Adrenal gland (tissue), 12 donors: ENCODE results near the gene NFATC1. TPM values are rescaled to one million over a fixed set of nuclear protein-coding genes. Genes with fewer than 3 reads are reported as not detected.

Experiments used
- DNase-seq, 7 donors: peaks; one replicate each; pipeline ENCODE4 v3.0.0-alpha.2; 2019 to 2020
- H3K27ac ChIP-seq, 5 donors: fragments of 200-600 bp; sonication (generic) in 4 of 5; 1 replicate in 3 of 5; 2 replicates in 2 of 5; pipeline versions ENCODE4 v1.5.1 to v1.8.0; 2016 to 2020; ENCODE audit warnings: mild to moderate bottlenecking in 1 of 5
- H3K27me3 ChIP-seq: fragments of 200-600 bp; 2 replicates; pipeline ENCODE4 v1.8.0; 2021
- H3K36me3 ChIP-seq, 2 donors: fragments of 200-600 bp; replicated peaks in 1 of 2; 1 replicate in 1 of 2; 2 replicates in 1 of 2; pipeline versions ENCODE4 v1.5.1 to v1.8.0; 2018 to 2022
- H3K4me1 ChIP-seq, 2 donors: fragments of 200-600 bp; replicated peaks in 1 of 2; 1 replicate in 1 of 2; 2 replicates in 1 of 2; pipeline versions ENCODE4 v1.5.1 to v1.8.0; 2018 to 2021
- H3K4me3 ChIP-seq, 4 donors: fragments of 200-600 bp; sonication (generic) in 3 of 4; one replicate each; pipeline ENCODE4 v1.5.1; 2016 to 2018
- H3K9me3 ChIP-seq, 3 donors: fragments of 200-600 bp; sonication (generic) in 1 of 3; replicated peaks in 1 of 3; 1 replicate in 2 of 3; 2 replicates in 1 of 3; pipeline versions ENCODE4 v1.5.1 to v1.8.0; 2016 to 2021
- POLR2A ChIP-seq, 2 donors: fragments of 450-650 bp; IDR thresholded peaks; one replicate each; pipeline ENCODE4 v1.6.1; 2017; ENCODE audit warnings: antibody characterized with exemption in 2 of 2, mild to moderate bottlenecking in 2 of 2, moderate library complexity in 1 of 2
- WGBS, 4 donors: extraction: QIAGEN DNeasy Blood & Tissue Kit in 2 of 4; methylation state at CpG; one replicate each; pipeline versions ENCODE4 v1.1.5 to v1.1.7; 2013 to 2017; 5-methylcytosine and 5-hydroxymethylcytosine counted together
- intact Hi-C, 2 donors: fragments of 100-400 bp; cut with DNase I; formaldehyde crosslinking; loops; one replicate each; pipeline versions ENCODE4 v1.14.1 to v1.15.0; 2022 to 2023
- polyA plus RNA-seq, 3 donors: library from polyadenylated mRNA; stranded (reverse); fragments of 200-250 nt in 2 of 3; fragments of 350-450 nt in 1 of 3; fragmentation: Illumina TruSeq in 1 of 3; extraction: RNeasy Lipid Tissue Mini Kit (QIAGEN cat#74804) in 1 of 3; gene quantifications; one replicate each; pipeline ENCODE4 v1.2.3, GENCODE V29; 2013 to 2014
- total RNA-seq, 9 donors: library from RNA; depleted of rRNA in 4 of 9; stranded (reverse); fragments of >200 nt in 4 of 9; fragments of 120-200 nt in 1 of 9; fragmentation: NEBNext Ultra II Directional in 1 of 9; extraction: Animal tissue kit (Norgen Biotek cat#: 25700) in 1 of 9; gene quantifications; one replicate each; pipeline versions ENCODE4 v1.1.0 to v1.2.4, GENCODE V29; 2013 to 2023
- TF ChIP-seq, protein P1 (sequence below), 6 experiments: fragments of 450-650 bp in 4 of 6; fragments of 200-600 bp in 2 of 6; sonication (generic) in 1 of 6; IDR thresholded peaks; 1 replicate in 5 of 6; 2 replicates in 1 of 6; pipeline versions ENCODE4 v1.5.1 to v1.8.0; 2016 to 2021; ENCODE audit warnings: antibody characterized with exemption in 6 of 6, mild to moderate bottlenecking in 2 of 6, moderate library complexity in 1 of 6
- donor health status: healthy with polysubstance abuse.
- donor health status: Bipolar disorder and iron deficiency.
- donor health status: DM: yes; HTN: yes; CAD: no.
- donor health status: DM: no; HTN: no; CAD: no.
- donor health status: DM: no; HTN: no; CAD: no.
- donor health status: DM: yes; HTN: yes; CAD: no.

The NFATC1 gene
- total and polyA plus RNA-seq, 12 donors = 0.50 to 20.9 (median 6.7) TPM

DNA sequence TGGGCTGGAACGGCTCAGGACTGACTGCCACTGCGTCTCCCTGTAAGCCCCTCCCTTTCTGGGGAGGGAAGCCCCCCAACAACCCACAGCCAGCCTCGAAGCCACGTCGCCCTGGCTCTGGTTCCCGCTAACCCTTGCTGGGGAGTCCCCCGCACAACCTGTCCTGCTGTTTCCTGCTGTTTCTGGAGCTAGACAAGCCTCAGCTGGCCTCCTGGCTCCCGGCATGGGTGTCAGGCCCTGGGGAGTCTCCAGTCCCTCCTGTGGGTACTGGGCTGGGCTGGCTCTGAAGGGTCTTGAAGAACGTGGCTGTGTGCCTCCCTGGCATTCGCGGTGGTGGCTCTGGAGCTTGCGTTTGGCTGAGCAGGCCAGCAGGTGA lies 20.9 kb downstream of the NFATC1 start:
- Histone ChIP-seq H3K27me3 (no peaks in the 10 kb centered on the region), H3K36me3 (peaks cover 0 to 6% of the 10 kb centered on the region in 2 donors), H3K4me3 (no peak overlapping the region), H3K9me3 (no peaks in the 10 kb centered on the region), H3K27ac (no peak overlapping the region), H3K4me1 (no peaks in the 10 kb centered on the region)
- no peak for DNase-seq
- TF ChIP-seq, protein P1, sequence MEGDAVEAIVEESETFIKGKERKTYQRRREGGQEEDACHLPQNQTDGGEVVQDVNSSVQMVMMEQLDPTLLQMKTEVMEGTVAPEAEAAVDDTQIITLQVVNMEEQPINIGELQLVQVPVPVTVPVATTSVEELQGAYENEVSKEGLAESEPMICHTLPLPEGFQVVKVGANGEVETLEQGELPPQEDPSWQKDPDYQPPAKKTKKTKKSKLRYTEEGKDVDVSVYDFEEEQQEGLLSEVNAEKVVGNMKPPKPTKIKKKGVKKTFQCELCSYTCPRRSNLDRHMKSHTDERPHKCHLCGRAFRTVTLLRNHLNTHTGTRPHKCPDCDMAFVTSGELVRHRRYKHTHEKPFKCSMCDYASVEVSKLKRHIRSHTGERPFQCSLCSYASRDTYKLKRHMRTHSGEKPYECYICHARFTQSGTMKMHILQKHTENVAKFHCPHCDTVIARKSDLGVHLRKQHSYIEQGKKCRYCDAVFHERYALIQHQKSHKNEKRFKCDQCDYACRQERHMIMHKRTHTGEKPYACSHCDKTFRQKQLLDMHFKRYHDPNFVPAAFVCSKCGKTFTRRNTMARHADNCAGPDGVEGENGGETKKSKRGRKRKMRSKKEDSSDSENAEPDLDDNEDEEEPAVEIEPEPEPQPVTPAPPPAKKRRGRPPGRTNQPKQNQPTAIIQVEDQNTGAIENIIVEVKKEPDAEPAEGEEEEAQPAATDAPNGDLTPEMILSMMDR (IDR thresholded peaks at IDR 0.05) = no peak
- TF ChIP-seq POLR2A (IDR thresholded peaks at IDR 0.05) = no peak
- intact Hi-C loops = no loop called here
- 86 to 94% (median 91%) methylated on average over 8 to 12 of the region's 12 CpGs; no CpG with 5 or more reads in 1 of the 4 donors for WGBS, 4 donors

DNA sequence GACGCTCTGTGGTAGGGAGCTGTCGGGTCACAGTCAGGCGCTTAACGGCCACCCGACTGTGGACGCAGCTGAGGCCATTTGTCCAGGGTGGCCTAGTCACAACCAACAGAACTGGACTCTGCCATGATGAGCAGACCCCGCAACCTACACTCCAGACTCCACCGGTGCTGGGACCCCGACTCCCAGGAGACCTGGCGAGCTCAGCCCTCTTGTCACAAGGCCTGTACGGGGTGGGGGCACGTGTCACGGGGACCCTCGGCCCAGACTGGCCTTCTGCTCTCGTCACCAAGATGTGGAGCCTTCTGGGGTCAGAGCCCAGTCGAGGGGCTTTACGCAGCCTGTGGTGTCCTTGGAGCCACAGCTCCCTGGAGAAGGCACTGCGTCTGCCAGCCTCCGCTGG lies 22.5 kb downstream of the NFATC1 start:
- no peaks in the 10 kb centered on the region for H3K9me3 ChIP-seq
- TF ChIP-seq, protein P1 (IDR thresholded peaks at IDR 0.05) = no peak
- no peak for TF ChIP-seq POLR2A (IDR thresholded peaks at IDR 0.05)
- H3K4me1 ChIP-seq = peaks cover 0 to 4% of the 10 kb centered on the region in 2 donors
- WGBS, 4 donors = 90 to 97% (median 95%) methylated on average over 6 to 19 of the region's 19 CpGs
- H3K27ac ChIP-seq = no peak overlapping the region
- H3K36me3 ChIP-seq = peaks cover 0 to 5% of the 10 kb centered on the region in 2 donors
- no peak for DNase-seq
- intact Hi-C loops = no loop called here
- no peaks in the 10 kb centered on the region for H3K27me3 ChIP-seq
- H3K4me3 ChIP-seq = no peak overlapping the region

DNA sequence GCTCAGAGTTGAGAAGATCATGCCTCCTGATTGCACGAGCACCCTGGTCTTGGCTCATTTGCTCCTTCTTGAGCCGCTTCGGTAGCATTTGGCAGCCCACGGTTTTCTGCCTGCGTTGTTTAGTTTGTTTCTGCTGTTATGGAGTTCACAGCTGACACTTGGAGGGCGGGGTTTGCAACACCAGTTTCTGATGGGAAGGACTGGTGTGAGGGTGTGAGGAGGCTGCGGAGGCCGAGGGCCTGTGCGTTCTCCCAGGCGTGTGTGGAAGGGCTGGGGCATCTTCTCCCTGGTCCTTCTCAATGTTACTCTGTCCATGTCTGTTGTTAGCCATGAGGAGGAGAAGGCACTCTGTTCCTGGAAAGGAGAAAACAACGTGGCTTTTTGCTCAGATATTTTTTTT lies 22.9 kb downstream of the NFATC1 start:
- WGBS, 4 donors = 85 to 89% (median 87%) methylated on average over 6 to 11 of the region's 11 CpGs
- intact Hi-C loops = no loop called here
- Histone ChIP-seq H3K4me3 (no peak overlapping the region), H3K9me3 (no peaks in the 10 kb centered on the region), H3K36me3 (peaks cover 0 to under 1% of the 10 kb centered on the region in 2 donors), H3K27me3 (no peaks in the 10 kb centered on the region), H3K27ac (no peak overlapping the region), H3K4me1 (peaks cover 0 to 8% of the 10 kb centered on the region in 2 donors)
- DNase-seq = no peak
- no peak for TF ChIP-seq POLR2A (IDR thresholded peaks at IDR 0.05)
- TF ChIP-seq, protein P1 (IDR thresholded peaks at IDR 0.05) = no peak

DNA sequence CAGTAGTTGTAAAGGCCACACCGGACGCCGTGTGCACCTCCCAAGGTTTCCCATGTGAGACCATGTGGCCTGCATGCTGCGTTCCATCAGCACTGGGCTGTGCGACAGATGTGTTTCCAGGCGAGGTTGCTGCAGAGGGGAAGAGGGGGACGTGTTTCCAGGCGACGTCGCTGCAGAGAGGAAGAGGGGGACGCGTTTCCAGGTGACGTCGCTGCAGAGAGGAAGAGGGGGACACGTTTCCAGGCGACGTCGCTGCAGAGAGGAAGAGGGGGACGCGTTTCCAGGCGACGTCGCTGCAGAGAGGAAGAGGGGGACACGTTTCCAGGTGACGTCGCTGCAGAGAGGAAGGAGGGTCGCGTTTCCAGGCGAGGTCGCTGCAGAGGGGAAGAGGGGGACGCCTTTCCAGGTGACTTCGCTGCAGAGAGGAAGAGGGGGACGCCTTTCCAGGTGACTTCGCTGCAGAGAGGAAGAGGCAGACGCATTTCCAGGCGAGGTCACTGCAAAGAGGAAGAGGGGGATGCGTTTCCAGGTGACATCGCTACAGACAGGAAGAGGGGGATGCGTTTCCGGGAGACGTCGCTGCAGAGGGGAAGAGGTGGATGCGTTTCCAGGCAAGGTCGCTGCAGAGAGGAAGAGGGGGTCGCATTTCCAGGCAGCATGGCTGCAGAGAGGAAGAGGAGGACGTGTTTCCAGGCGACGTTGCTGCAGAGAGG lies 24.5 kb downstream of the NFATC1 start:
- TF ChIP-seq, protein P1 (IDR thresholded peaks at IDR 0.05) = no peak
- TF ChIP-seq POLR2A (IDR thresholded peaks at IDR 0.05) = no peak
- Histone ChIP-seq H3K9me3 (no peaks in the 10 kb centered on the region), H3K27ac (no peak overlapping the region), H3K4me3 (no peak overlapping the region), H3K27me3 (no peaks in the 10 kb centered on the region), H3K36me3 (no peaks in the 10 kb centered on the region), H3K4me1 (peaks cover 0 to 16% of the 10 kb centered on the region in 2 donors)
- intact Hi-C loops = no loop called here
- 82 to 93% (median 91%) methylated on average over 48 of the region's 48 CpGs for WGBS, 4 donors
- DNase-seq = no peak
